Activated T-cell treated with anti-CD3 and anti-CD28 coated beads, Interleukin-2, amount 50 U/mL, for 4 hours (primary cell): ENCODE results near the gene PACRG. TPM values are rescaled to one million over a fixed set of nuclear protein-coding genes. Genes with fewer than 3 reads are reported as not detected.

Source experiments
- ATAC-seq, 2 donors: fragments of 200-7000 bp; cut with Tn5 transposase; one replicate each; pipeline ENCODE4 v1.10.0; 2021
- DNase-seq: peaks from one replicate; pipeline ENCODE4 v3.0.0-alpha.2; 2020
- H3K27me3 Mint-ChIP-seq: one replicate; pipeline ENCODE4 v1.8.0; 2021; ENCODE audit warnings: low read depth, mixed read lengths
- H3K36me3 Mint-ChIP-seq: one replicate; pipeline ENCODE4 v1.8.0; 2022; ENCODE audit warnings: mixed read lengths; ENCODE audit not compliant: insufficient read depth
- H3K4me1 Mint-ChIP-seq: one replicate; pipeline ENCODE4 v1.8.0; 2021; ENCODE audit warnings: low read depth, mixed read lengths
- H3K4me3 Mint-ChIP-seq: one replicate; pipeline ENCODE4 v1.8.0; 2021; ENCODE audit warnings: mild to moderate bottlenecking, moderate library complexity, mixed read lengths
- H3K9me3 Mint-ChIP-seq: one replicate; pipeline ENCODE4 v1.8.0; 2021; ENCODE audit warnings: mixed read lengths
- total RNA-seq, 3 donors: library from RNA; stranded (reverse); gene quantifications; one replicate each; pipeline ENCODE4 v1.2.1, GENCODE V29; 2021

Gene PACRG
- total RNA-seq, 3 donors from 2014 or later, result not detected

DNA sequence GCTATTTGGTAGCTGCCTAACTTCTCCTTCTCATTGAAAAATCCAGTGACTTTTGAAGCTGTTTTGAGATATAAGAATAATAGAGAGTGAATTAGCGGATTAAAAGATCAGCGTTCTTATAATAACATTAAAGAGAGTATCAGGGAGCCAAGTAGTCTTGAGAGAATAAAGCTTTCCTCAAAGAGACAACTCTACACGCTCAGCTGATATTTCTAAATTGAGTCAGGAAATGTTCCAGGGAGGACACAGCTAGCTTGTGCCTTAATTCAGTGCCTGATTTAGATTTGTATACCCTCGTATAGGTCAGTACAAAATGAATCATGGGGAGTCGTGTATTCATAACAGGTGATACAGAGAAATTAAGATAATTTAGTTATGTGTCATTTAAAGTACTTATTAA, 611.7 kb downstream of the PACRG start:
- Mint-ChIP-seq H3K4me3 (no peak overlapping the region), H3K4me1 (no peaks in the 10 kb centered on the region), H3K27me3 (peaks cover 20% of the 10 kb centered on the region), H3K36me3 (no peaks in the 10 kb centered on the region), H3K9me3 (no peaks in the 10 kb centered on the region)
- ATAC-seq (no peak), DNase-seq (no peak)

DNA sequence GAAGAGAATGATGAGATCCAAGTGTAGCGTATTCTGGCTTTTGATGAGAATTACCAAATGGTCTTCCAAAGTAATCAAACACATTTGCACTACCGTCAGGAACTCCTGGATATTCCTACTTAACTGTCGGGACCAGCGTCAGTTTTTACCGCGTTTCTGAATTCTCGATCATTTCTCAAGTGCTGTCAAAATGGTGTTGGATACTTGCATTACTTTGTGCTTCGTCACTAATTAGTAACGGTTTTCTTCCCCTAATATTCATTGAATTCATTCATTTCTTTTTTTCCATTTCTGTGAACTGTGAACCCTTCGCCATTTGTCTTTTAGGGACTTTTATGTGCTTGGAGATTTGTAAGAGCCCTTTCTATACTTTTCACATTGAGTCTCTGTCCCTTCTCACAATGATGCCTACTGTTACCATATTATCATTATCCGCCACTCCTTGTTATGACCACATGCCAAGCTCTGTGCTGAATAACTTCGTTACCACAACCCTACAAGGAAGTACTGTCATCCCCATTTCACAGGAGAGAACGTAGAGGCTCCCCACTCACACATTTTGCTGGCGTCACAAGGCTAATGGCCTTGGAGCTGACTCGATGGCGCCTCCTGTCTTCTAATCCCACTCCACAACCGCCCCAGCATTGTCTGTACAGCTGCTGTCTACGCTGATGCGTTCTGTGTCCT, 612.6 kb downstream of the PACRG start:
- no peaks in the 10 kb centered on the region for H3K36me3 Mint-ChIP-seq
- H3K4me1 Mint-ChIP-seq, result no peaks in the 10 kb centered on the region
- ATAC-seq (no peak), DNase-seq (no peak)
- H3K27me3 Mint-ChIP-seq, result peaks cover 13% of the 10 kb centered on the region
- H3K4me3 Mint-ChIP-seq, result no peak overlapping the region
- no peaks in the 10 kb centered on the region for H3K9me3 Mint-ChIP-seq

- no peak for DNase-seq
- no peak for ATAC-seq
- H3K36me3 Mint-ChIP-seq, result no peaks in the 10 kb centered on the region
- H3K27me3 Mint-ChIP-seq, result peaks cover 7% of the 10 kb centered on the region
- H3K9me3 Mint-ChIP-seq, result no peaks in the 10 kb centered on the region
- H3K4me3 Mint-ChIP-seq, result no peak overlapping the region
- H3K4me1 Mint-ChIP-seq, result no peaks in the 10 kb centered on the region
Observed at GRCh38 chr6:163341224-163342061, 613.7 kb downstream of the PACRG start.

DNA sequence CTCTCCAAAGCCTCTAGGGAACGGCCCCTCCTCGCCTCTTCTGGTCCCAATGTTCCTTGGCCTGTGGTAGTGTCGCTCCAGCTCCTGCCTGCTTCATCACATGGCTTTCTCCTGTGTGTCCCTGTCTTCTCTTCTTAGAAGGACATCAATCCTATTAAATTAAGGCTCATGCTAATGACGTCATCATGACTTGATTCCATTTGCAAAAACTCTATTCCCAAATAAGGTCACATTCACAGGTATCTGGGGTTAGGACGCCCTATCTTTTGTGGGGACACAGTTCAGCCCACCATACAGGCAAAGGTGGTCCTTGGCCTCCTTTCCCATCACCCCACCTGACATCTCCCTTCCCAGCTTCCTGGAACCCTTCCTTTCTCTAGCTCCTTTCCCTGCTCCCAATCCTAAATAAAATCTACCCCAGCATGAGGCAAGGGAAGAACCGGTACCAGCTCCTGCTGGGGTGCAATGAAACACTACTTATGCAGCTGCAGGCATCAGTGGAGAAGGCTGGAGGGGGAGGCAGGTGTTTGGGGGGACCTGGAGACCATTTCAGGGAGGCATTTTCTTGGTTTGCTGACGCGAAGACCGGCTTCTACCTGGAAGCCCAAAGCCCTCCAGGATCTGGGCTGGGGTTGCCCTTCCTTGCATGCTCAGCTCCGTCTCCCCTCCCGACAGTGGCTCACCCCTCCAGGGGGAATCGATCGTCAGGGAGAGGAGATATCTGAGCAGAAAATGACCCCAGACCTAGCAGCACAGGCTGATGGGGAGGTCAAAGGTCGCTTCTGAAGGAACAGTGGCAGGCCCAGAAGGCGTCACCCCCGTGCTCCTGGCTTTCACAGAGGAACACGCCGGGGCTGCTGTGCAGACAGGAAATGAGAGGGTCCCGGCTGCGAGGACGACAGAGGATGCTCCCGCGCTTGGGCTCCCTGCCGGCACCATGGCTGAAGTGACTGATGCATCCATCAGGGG, 615.1 kb downstream of the PACRG start:
- H3K9me3 Mint-ChIP-seq, result no peaks in the 10 kb centered on the region
- no peaks in the 10 kb centered on the region for H3K27me3 Mint-ChIP-seq
- no peak for ATAC-seq
- H3K36me3 Mint-ChIP-seq, result no peaks in the 10 kb centered on the region
- no peaks in the 10 kb centered on the region for H3K4me1 Mint-ChIP-seq
- DNase-seq, result no peak
- H3K4me3 Mint-ChIP-seq, result no peak overlapping the region

GRCh38 chr6:163343609-163344008, 615.8 kb downstream of the PACRG start:
- H3K9me3 Mint-ChIP-seq, result no peaks in the 10 kb centered on the region

DNA sequence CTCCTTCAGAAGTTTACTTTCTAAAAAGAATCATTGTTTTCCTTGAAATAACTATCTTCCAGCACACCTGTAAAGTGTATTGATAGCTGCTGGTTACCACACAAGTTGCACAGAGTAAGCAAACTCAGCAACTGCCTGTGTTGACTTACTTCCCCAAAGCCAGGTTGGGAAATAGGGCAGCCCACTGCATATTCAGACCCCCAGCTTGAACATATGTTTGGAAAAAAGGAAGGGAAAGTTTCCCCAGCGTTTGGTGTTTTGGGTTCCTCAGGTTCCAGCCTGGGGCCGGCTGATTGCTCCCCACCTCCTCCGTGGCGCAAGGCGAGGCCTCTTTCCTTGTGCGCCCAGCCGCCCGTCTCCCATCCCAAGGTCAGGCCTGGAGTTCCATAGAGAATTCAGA, 616.6 kb downstream of the PACRG start:
- H3K27me3 Mint-ChIP-seq, result no peaks in the 10 kb centered on the region
- no peaks in the 10 kb centered on the region for H3K4me1 Mint-ChIP-seq
- no peak for DNase-seq
- H3K4me3 Mint-ChIP-seq, result no peak overlapping the region
- H3K9me3 Mint-ChIP-seq, result no peaks in the 10 kb centered on the region
- no peaks in the 10 kb centered on the region for H3K36me3 Mint-ChIP-seq
- no peak for ATAC-seq

More at GRCh38 chr6:163343609-163344008, 615.8 kb downstream of the PACRG start:
- Mint-ChIP-seq H3K4me1 (no peaks in the 10 kb centered on the region), H3K36me3 (no peaks in the 10 kb centered on the region), H3K4me3 (no peak overlapping the region), H3K27me3 (no peaks in the 10 kb centered on the region)
- ATAC-seq, result no peak
- DNase-seq, result no peak

GRCh38 chr6:163345931-163346330, 618.2 kb downstream of the PACRG start:
- peaks cover 2% of the 10 kb centered on the region for H3K27me3 Mint-ChIP-seq

DNA sequence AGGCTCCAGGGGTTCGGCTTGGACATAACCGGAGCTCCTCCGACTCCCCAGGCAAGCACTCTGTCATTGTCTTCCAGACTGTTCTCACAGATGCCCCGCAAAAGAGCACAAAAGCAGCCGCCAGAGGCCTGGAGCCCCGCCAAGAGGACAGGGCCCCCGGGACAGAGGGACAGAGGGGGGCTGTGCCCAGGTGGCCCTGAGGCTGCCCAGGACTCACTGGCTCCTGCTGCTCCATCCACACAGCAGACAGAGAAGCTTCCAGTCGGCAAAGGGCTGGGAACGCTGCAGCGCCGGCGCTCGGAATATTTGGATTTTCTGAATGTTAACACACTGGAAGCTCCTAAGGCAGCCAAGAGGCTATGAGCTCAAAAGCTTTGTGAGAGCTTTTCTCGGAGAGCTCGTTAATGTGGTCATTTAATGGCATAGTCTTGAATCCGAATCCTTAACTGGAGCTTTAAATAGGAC, 618.8 kb downstream of the PACRG start:
- peaks cover 2% of the 10 kb centered on the region for H3K27me3 Mint-ChIP-seq
- DNase-seq (no peak), ATAC-seq (no peak)
- no peaks in the 10 kb centered on the region for H3K9me3 Mint-ChIP-seq
- no peak overlapping the region for H3K4me3 Mint-ChIP-seq
- no peaks in the 10 kb centered on the region for H3K4me1 Mint-ChIP-seq
- H3K36me3 Mint-ChIP-seq, result no peaks in the 10 kb centered on the region

More at GRCh38 chr6:163345931-163346330, 618.2 kb downstream of the PACRG start:
- Mint-ChIP-seq H3K4me1 (no peaks in the 10 kb centered on the region), H3K36me3 (no peaks in the 10 kb centered on the region), H3K4me3 (no peak overlapping the region), H3K9me3 (no peaks in the 10 kb centered on the region)
- ATAC-seq, result no peak
- no peak for DNase-seq

DNA sequence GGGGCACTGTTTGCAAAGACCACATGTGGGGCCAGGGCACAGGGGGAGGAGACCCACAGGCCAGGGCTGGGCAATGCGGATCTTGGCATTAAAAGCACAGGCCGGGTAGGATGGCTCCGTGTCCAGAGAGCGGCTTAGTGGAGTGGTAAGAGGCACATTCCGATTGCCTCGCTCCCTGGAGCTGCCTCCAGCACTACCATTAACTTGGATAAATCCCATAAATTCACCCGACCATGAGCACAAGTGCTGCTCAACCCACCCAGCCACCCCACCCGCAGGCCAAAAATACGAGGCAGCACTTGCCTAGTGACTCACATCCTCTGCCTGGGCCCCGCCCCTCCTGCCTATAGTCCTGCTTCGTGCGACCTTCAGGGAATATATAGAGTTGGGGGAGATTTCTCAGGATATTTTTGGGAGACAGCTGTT, 619.3 kb downstream of the PACRG start:
- ATAC-seq (no peak), DNase-seq (no peak)
- Mint-ChIP-seq H3K4me1 (no peaks in the 10 kb centered on the region), H3K9me3 (no peaks in the 10 kb centered on the region), H3K36me3 (no peaks in the 10 kb centered on the region), H3K4me3 (no peak overlapping the region), H3K27me3 (peaks cover 2% of the 10 kb centered on the region)

DNA sequence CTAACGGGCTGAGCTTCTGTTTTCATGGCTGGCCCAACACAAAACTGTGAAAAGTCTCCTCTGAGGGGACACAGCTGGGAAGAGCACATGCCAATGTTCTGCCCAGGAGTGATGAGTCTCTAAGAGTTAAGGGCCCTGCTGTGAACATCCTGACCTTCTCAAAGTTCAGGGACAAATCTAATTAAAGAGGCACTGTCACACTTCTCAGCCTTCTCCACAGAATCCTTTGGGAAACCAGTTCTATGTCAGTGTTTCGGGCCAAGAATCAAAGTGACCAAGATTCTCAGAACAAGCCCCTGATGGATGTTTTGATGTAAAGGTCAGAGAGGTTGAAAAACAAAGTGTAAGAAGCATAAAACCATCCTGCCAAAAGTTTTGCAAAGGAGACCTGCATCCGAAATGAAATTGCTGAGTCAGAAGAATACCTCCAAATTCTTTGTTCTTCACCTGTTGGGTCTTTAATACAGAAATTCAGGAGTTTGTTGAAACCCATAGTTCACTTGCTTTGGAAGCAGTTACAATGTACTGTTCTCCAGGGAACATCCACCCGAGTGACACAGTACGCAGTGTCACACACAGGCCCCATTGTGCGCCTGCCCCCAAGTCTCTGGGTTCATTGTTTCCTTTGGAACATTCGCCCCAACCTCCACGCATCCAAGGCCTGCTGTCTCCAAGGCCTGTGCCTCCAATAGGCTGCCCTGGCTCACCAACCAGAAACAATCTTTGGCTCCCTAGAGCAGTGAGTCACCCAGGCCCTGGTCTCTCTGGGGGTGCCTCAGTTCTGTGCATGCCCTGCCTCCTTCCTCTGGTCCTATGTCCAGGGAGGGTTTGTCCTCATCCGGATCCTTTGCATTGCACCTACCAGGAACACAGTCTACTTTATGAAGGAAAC, 621.3 kb downstream of the PACRG start:
- Mint-ChIP-seq H3K9me3 (no peaks in the 10 kb centered on the region), H3K27me3 (peaks cover 4% of the 10 kb centered on the region), H3K4me3 (no peak overlapping the region), H3K4me1 (no peaks in the 10 kb centered on the region), H3K36me3 (no peaks in the 10 kb centered on the region)
- ATAC-seq, result no peak
- DNase-seq, result no peak

- no peak for ATAC-seq
- no peaks in the 10 kb centered on the region for H3K4me1 Mint-ChIP-seq
Observed at GRCh38 chr6:163349696-163350095, 621.9 kb downstream of the PACRG start.

GRCh38 chr6:163351013-163351412, 623.2 kb downstream of the PACRG start:
- H3K4me1 Mint-ChIP-seq, result no peaks in the 10 kb centered on the region

More at GRCh38 chr6:163349696-163350095, 621.9 kb downstream of the PACRG start:
- Mint-ChIP-seq H3K9me3 (no peaks in the 10 kb centered on the region), H3K4me3 (no peak overlapping the region), H3K36me3 (no peaks in the 10 kb centered on the region), H3K27me3 (peaks cover 5% of the 10 kb centered on the region)
- DNase-seq, result no peak

GRCh38 chr6:163352011-163352685, 624.4 kb downstream of the PACRG start:
- H3K9me3 Mint-ChIP-seq, result no peaks in the 10 kb centered on the region
- no peak overlapping the region for H3K4me3 Mint-ChIP-seq
- no peak for ATAC-seq
- H3K27me3 Mint-ChIP-seq, result peaks cover 6% of the 10 kb centered on the region
- no peak for DNase-seq
- H3K36me3 Mint-ChIP-seq, result no peaks in the 10 kb centered on the region
- H3K4me1 Mint-ChIP-seq, result no peaks in the 10 kb centered on the region

More at GRCh38 chr6:163351013-163351412, 623.2 kb downstream of the PACRG start:
- Mint-ChIP-seq H3K9me3 (no peaks in the 10 kb centered on the region), H3K36me3 (no peaks in the 10 kb centered on the region), H3K4me3 (no peak overlapping the region), H3K27me3 (peaks cover 6% of the 10 kb centered on the region)
- ATAC-seq, result no peak
- no peak for DNase-seq
